ENCODE measurements around the gene IGFALS.

IGFALS gene

DNA sequence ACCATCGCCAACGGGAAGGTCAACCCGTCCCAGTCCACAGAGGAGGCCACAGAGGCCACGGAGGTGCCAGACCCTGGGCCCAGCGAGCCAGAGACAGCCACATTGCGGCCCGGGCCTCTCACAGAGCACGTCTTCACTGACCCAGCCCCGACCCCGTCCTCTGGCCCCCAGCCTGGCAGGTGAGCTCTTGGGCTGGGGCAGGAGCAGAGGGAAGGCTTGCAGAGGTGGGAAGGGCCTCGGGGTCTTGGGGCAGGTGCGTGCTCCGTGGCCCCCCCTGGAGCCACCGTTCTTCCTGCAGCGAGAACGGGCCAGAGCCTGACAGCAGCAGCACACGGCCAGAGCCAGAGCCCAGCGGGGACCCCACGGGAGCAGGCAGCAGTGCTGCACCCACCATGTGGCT lies 27.3 kb downstream of the IGFALS start:
- H3K4me1 ChIP-seq (ENCODE audit: control insufficient read depth, insufficient read depth, low read length), result peaks cover 11% of the 10 kb centered on the region
- no peak overlapping the region for H3K9ac ChIP-seq (ENCODE audit: low read depth, low read length)
- H3K27me3 ChIP-seq (ENCODE audit: control insufficient read depth, insufficient read depth, low read length), result no peaks in the 10 kb centered on the region
- no peak overlapping the region for H3K4me2 ChIP-seq (ENCODE audit: low read length)
- H3K9me3 ChIP-seq (replicated peaks; ENCODE audit: low read length), result no peaks in the 10 kb centered on the region
- H3K4me3 ChIP-seq (ENCODE audit: low read length), result no peak overlapping the region
- peaks cover 76% of the 10 kb centered on the region for H3K36me3 ChIP-seq (ENCODE audit: insufficient read depth, low read length)

DNA sequence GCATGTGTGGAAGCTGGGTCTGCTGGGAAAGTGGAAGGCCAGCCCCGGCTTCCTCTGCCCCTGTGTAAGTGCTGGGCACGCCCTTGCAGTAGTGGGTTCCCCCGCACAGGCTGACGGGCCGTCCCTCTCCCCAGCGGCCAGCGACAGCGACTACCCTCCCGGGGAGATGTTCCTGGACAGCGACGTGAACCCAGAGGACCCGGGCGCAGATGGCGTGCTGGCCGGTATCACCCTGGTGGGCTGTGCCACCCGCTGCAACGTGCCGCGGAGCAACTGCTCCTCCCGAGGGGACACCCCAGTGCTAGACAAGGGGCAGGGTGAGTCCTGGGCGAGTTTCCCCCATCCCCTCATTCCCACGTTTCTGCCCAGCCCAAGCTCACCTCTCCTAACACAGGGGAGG lies 27.7 kb downstream of the IGFALS start:
- no peak overlapping the region for H3K4me2 ChIP-seq (ENCODE audit: low read length)
- no peaks in the 10 kb centered on the region for H3K27me3 ChIP-seq (ENCODE audit: control insufficient read depth, insufficient read depth, low read length)
- H3K9ac ChIP-seq (ENCODE audit: low read depth, low read length), result no peak overlapping the region
- H3K36me3 ChIP-seq (ENCODE audit: insufficient read depth, low read length), result peaks cover 76% of the 10 kb centered on the region
- no peak overlapping the region for H3K4me3 ChIP-seq (ENCODE audit: low read length)
- H3K9me3 ChIP-seq (replicated peaks; ENCODE audit: low read length), result no peaks in the 10 kb centered on the region
- H3K4me1 ChIP-seq (ENCODE audit: control insufficient read depth, insufficient read depth, low read length), result peaks cover 10% of the 10 kb centered on the region

DNA sequence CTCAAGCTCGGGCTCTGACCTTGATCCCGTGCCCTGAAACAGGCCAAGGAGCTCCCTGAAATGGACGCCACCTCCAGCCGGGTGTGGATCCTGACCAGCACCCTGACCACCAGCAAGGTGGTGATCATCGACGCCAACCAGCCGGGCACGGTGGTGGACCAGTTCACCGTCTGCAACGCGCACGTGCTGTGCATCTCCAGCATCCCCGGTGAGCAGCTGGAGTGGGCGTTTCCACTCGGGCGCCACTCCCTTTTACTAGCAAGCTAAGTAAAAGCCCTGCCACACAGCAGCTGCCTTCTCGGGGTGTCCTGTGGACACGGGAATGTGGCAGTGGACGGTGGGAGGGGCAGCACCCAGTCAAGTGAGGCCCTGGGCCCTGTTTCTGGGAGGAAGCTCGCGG lies 28.5 kb downstream of the IGFALS start:
- Histone ChIP-seq H3K27me3 (ENCODE audit: control insufficient read depth, insufficient read depth, low read length) (no peaks in the 10 kb centered on the region), H3K9ac (ENCODE audit: low read depth, low read length) (no peak overlapping the region), H3K9me3 (replicated peaks; ENCODE audit: low read length) (no peaks in the 10 kb centered on the region), H3K4me3 (ENCODE audit: low read length) (no peak overlapping the region), H3K4me1 (ENCODE audit: control insufficient read depth, insufficient read depth, low read length) (peaks cover 1% of the 10 kb centered on the region), H3K4me2 (ENCODE audit: low read length) (no peak overlapping the region), H3K36me3 (ENCODE audit: insufficient read depth, low read length) (peaks cover 82% of the 10 kb centered on the region)

DNA sequence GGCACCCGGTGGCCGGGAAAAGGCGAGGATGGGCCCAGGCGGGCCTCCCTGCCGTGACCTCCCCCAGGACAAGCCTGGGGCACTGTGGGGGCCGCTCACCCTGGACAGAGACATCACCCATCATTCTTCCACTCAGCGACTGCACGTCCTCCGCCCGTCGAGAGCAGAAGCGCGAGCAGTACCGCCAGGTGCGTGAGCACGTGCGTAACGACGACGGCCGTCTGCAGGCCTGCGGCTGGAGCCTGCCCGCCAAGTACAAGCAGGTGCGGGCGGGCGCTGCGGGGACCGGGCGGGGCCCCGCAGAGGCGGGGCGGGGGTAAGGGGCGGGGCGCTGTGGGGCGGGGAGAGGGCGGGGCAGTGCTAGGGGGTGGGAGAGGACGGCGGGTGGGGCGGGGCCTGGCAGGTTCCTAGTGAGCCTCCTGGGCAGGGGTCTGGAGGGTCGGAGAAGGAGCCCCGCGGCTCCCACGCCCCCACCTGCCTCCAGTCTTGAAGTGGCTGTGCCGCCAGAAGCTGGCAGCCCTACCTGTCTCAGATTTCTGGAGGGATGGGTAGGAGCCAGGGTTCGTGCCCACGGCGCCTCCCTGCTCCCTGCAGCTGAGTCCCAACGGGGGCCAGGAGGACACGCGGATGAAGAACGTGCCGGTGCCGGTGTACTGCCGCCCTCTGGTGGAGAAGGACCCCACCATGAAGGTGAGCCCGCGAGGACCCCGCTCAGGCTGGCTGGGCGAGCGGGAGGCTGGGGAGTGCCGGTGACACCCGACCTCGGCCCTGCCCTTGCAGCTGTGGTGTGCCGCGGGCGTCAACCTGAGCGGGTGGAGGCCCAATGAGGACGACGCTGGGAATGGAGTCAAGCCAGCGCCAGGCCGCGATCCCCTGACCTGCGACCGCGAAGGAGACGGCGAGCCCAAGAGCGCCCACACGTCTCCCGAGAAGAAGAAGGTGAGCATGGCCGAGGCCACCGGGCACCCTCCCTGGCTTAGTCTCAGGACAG lies 29.7 kb downstream of the IGFALS start:
- Histone ChIP-seq H3K4me2 (ENCODE audit: low read length) (no peak overlapping the region), H3K27me3 (ENCODE audit: control insufficient read depth, insufficient read depth, low read length) (no peaks in the 10 kb centered on the region), H3K4me3 (ENCODE audit: low read length) (no peak overlapping the region), H3K4me1 (ENCODE audit: control insufficient read depth, insufficient read depth, low read length) (no peaks in the 10 kb centered on the region), H3K9me3 (replicated peaks; ENCODE audit: low read length) (no peaks in the 10 kb centered on the region), H3K9ac (ENCODE audit: low read depth, low read length) (no peak overlapping the region), H3K36me3 (ENCODE audit: insufficient read depth, low read length) (peaks cover 77% of the 10 kb centered on the region)

DNA sequence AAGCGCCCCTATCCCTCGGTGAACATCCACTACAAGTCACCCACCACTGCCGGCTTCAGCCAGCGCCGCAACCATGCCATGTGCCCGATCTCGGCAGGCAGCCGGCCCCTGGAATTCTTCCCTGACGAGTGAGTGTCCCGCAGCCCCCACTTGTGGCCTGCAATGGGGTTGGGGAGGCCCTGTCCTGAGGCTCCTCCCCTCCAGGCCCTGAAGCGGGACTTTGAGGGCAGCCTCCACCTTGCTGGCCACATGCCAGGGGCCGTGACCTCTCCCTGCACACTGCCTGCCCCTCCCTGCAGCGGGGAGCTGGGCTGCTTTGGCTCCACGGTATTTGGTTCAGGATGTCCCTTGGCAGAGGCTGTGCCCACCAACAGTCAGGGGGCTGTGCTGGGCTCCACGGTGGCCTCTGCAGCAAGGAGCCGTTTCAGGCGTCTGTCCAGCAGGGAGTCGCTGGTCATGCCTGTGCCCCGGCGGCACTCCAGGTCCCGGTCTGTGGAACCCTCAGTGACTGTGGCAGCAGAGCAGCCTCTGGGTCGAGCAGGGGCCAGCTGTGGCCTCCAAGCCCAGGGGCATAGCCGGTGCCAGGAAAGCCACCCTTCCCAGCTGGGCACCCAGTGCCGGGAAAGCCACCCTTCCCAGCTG lies 30.5 kb downstream of the IGFALS start:
- Histone ChIP-seq H3K9ac (ENCODE audit: low read depth, low read length) (no peak overlapping the region), H3K27me3 (ENCODE audit: control insufficient read depth, insufficient read depth, low read length) (no peaks in the 10 kb centered on the region), H3K4me2 (ENCODE audit: low read length) (no peak overlapping the region), H3K4me1 (ENCODE audit: control insufficient read depth, insufficient read depth, low read length) (no peaks in the 10 kb centered on the region), H3K4me3 (ENCODE audit: low read length) (no peak overlapping the region), H3K9me3 (replicated peaks; ENCODE audit: low read length) (no peaks in the 10 kb centered on the region), H3K36me3 (ENCODE audit: insufficient read depth, low read length) (peaks cover 74% of the 10 kb centered on the region)

DNA sequence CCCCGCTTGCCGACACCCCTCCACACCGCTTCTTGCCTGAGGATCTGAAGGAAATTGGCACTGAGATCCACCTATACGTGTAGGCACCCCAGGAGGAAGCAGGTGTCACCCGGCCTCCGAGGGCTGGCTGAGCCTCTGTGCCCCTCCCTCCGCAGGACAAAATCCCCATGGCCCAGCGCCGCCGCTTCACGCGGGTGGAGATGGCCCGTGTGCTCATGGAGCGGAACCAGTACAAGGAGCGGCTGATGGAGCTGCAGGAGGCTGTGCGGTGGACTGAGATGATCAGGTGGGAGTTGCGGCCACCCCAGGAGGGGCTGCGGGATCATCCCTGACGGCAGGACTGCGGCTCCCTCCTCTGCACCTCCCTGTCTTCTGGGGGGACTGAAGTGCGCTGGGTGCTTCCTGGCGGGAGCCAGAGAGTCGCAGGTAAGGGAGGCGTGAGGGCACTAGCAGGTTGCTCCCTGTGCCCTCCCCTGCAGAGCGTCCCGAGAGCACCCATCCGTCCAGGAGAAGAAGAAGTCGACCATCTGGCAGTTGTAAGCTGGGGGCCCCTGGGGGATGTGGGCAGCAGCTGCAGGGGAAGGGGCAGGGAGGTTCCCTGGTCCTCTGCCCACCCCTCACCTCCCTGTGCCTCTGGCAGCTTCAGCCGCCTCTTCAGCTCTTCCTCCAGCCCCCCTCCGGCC lies 31.2 kb downstream of the IGFALS start:
- H3K4me2 ChIP-seq (ENCODE audit: low read length), result no peak overlapping the region
- H3K9ac ChIP-seq (ENCODE audit: low read depth, low read length), result no peak overlapping the region
- no peaks in the 10 kb centered on the region for H3K27me3 ChIP-seq (ENCODE audit: control insufficient read depth, insufficient read depth, low read length)
- H3K9me3 ChIP-seq (replicated peaks; ENCODE audit: low read length), result no peaks in the 10 kb centered on the region
- H3K4me3 ChIP-seq (ENCODE audit: low read length), result no peak overlapping the region
- no peaks in the 10 kb centered on the region for H3K4me1 ChIP-seq (ENCODE audit: control insufficient read depth, insufficient read depth, low read length)
- peaks cover 71% of the 10 kb centered on the region for H3K36me3 ChIP-seq (ENCODE audit: insufficient read depth, low read length)

DNA sequence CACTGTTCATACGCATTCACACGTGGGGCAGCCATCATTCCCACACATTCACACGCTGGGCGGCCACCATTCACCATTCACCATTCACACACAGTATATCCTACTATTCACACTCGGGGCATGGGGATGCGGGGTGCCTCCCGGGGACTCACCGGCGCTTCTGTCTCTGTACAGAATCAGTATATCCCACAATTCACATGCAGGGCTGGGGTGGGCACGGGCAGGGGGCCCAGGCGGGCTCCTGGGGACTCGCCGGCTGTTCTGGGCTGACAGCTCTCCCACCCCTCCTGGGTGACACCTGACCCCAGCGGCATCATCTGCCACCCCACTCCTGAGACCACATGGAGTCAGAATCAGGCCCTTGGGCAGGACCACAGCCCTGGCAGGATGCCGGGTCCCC lies 31.8 kb downstream of the IGFALS start:
- Histone ChIP-seq H3K4me2 (ENCODE audit: low read length) (no peak overlapping the region), H3K9me3 (replicated peaks; ENCODE audit: low read length) (no peaks in the 10 kb centered on the region), H3K4me3 (ENCODE audit: low read length) (no peak overlapping the region), H3K36me3 (ENCODE audit: insufficient read depth, low read length) (peaks cover 66% of the 10 kb centered on the region), H3K4me1 (ENCODE audit: control insufficient read depth, insufficient read depth, low read length) (no peaks in the 10 kb centered on the region), H3K27me3 (ENCODE audit: control insufficient read depth, insufficient read depth, low read length) (no peaks in the 10 kb centered on the region), H3K9ac (ENCODE audit: low read depth, low read length) (no peak overlapping the region)

DNA sequence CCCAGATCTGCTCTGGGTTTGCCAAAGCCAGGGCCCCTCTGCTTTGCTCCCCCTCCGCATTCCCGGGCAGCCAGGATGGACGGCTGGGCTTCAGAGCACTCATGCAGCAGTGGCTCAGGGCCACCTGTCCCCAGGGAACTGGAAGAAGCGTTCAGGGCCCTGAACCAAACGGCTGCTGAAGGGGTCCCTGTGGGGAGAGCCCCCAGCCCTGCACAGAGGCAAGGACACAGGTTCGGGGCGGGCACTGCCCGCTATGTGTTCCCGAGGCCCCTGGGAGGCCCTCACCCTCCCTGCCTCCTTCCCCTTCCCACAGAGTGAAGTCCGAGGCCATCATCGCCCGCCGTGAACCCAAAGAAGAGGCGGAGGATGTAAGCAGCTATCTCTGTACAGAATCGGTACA lies 32.6 kb downstream of the IGFALS start:
- Histone ChIP-seq H3K9ac (ENCODE audit: low read depth, low read length) (no peak overlapping the region), H3K36me3 (ENCODE audit: insufficient read depth, low read length) (peaks cover 62% of the 10 kb centered on the region), H3K9me3 (replicated peaks; ENCODE audit: low read length) (no peaks in the 10 kb centered on the region), H3K4me3 (ENCODE audit: low read length) (no peak overlapping the region), H3K4me1 (ENCODE audit: control insufficient read depth, insufficient read depth, low read length) (no peaks in the 10 kb centered on the region), H3K27me3 (ENCODE audit: control insufficient read depth, insufficient read depth, low read length) (no peaks in the 10 kb centered on the region), H3K4me2 (ENCODE audit: low read length) (no peak overlapping the region)

DNA sequence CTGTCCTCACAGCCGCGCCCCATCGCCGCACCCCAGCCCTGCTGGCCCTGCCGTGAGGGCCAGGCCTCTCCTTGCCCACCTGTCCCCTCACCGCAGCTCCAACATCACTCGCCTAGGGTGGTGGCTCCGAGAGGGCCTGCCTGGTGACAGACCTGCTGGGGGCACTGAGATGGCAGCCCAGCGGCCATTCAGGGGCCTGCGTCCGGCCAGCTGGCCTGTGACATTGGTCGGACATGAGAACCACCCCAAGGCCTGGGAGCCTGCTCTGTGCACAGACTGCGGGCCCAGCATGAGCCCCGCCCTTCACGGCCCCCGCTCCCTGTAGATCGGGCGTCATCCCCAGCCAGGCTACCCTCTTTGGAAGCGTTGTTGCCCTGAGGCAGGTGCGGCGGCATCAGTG lies 34.0 kb downstream of the IGFALS start:
- H3K27me3 ChIP-seq (ENCODE audit: control insufficient read depth, insufficient read depth, low read length), result no peaks in the 10 kb centered on the region
- no peak overlapping the region for H3K4me3 ChIP-seq (ENCODE audit: low read length)
- peaks cover 56% of the 10 kb centered on the region for H3K36me3 ChIP-seq (ENCODE audit: insufficient read depth, low read length)
- H3K9ac ChIP-seq (ENCODE audit: low read depth, low read length), result no peak overlapping the region
- no peaks in the 10 kb centered on the region for H3K9me3 ChIP-seq (replicated peaks; ENCODE audit: low read length)
- H3K4me1 ChIP-seq (ENCODE audit: control insufficient read depth, insufficient read depth, low read length), result no peaks in the 10 kb centered on the region
- H3K4me2 ChIP-seq (ENCODE audit: low read length), result no peak overlapping the region

DNA sequence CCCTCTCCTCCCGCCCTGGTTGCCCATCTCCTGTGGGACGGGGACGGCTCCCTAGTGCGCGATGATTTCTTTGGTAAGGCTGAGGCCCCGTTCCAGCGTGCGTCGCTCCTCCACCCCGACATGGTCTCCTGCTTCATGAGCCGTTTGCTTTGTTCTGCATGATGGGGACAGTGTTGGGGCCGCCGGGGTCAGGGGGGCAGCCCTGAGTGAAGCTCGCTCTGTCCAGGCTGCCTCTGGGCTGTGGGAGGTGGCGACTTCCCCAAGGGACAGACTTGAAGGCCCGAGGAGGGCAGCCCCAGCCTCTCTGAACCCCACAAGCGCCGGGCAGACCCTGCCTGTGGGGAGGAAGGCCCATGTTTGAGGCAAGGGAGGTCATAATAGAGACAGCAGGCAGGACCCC lies 34.6 kb downstream of the IGFALS start:
- Histone ChIP-seq H3K4me1 (ENCODE audit: control insufficient read depth, insufficient read depth, low read length) (no peaks in the 10 kb centered on the region), H3K4me2 (ENCODE audit: low read length) (no peak overlapping the region), H3K9me3 (replicated peaks; ENCODE audit: low read length) (no peaks in the 10 kb centered on the region), H3K4me3 (ENCODE audit: low read length) (no peak overlapping the region), H3K9ac (ENCODE audit: low read depth, low read length) (no peak overlapping the region), H3K36me3 (ENCODE audit: insufficient read depth, low read length) (peaks cover 50% of the 10 kb centered on the region), H3K27me3 (ENCODE audit: control insufficient read depth, insufficient read depth, low read length) (no peaks in the 10 kb centered on the region)

DNA sequence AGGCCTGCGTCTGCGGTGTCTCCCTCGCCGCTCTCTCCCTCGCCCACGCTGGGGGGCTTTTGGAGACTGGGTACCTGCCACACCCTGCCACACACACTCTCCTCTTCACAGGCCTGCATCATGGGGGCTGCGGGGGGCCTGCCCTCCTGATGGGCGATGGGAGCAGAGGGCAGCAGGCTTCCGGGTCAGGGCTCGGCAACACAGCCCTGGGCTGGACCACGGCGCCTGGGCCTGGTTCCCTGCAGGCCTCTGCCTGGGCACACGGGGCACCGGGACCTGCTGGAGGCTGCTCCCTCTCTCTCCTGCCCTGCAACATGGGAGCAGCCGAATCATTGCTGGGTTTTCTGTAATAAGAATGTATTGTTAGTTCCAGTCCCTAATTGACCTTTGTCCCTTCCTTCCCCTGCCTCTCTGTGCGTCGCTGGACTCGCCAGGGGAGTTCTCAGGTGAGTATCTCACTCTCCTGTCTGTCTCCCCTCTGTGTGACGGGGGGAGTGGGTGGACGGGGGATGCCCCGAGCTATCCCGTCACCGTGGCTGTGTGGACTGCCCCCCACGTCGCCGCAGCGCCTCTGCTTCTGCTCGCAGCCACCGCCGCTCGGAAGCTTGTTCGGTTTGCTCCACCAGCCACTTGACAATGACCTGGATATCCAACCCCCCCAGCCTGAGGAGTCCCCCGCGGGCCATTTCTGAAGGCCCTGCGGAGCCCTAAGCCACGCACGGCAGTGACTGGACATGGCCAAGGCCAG lies 35.6 kb downstream of the IGFALS start:
- no peaks in the 10 kb centered on the region for H3K4me1 ChIP-seq (ENCODE audit: control insufficient read depth, insufficient read depth, low read length)
- no peaks in the 10 kb centered on the region for H3K27me3 ChIP-seq (ENCODE audit: control insufficient read depth, insufficient read depth, low read length)
- no peaks in the 10 kb centered on the region for H3K9me3 ChIP-seq (replicated peaks; ENCODE audit: low read length)
- H3K4me3 ChIP-seq (ENCODE audit: low read length), result no peak overlapping the region
- H3K36me3 ChIP-seq (ENCODE audit: insufficient read depth, low read length), result peaks cover 44% of the 10 kb centered on the region
- H3K4me2 ChIP-seq (ENCODE audit: low read length), result no peak overlapping the region
- no peak overlapping the region for H3K9ac ChIP-seq (ENCODE audit: low read depth, low read length)

Measured in skeletal muscle satellite cell (primary cell).